CD8-positive, alpha-beta memory T cell (primary cell): ENCODE results near the gene RNU1-2. TPM values are rescaled to one million over a fixed set of nuclear protein-coding genes. Genes with fewer than 3 reads are reported as not detected.
"Not testable (repeated sequence)": the region's sequence is repeated elsewhere in the genome, so short reads cannot be mapped to it uniquely, and the experiment has no call there.

Experiments used
- CTCF ChIA-PET: fragments of 350-600 bp; sonication (Branson Sonifier 250); formaldehyde crosslinking; loops from one replicate; lab custom pipeline; 2021; ENCODE audit warnings: antibody characterized with exemption; lab: Charles Lee
- POLR2A ChIA-PET: fragments of 350-600 bp; sonication (Branson Sonifier 250); formaldehyde crosslinking; loops from one replicate; lab custom pipeline; 2021; ENCODE audit warnings: antibody characterized with exemption; lab: Charles Lee
- DNase-seq, 5 donors: peaks; one replicate each; pipeline versions ENCODE4 v3.0.0 to v3.0.0-alpha.2; 2020 to 2022; ENCODE audit warnings: mixed read lengths in 1 of 5
- H3K27ac ChIP-seq: one replicate; pipeline ENCODE4 v1.7.0; 2013; ENCODE audit warnings: low read depth, mild to moderate bottlenecking, low read length, moderate library complexity
- H3K27me3 ChIP-seq: 2 replicates; pipeline ENCODE4 v1.7.0; 2013; ENCODE audit warnings: low read length, mild to moderate bottlenecking; ENCODE audit not compliant: insufficient read depth, poor library complexity, severe bottlenecking
- H3K36me3 ChIP-seq: 2 replicates; pipeline ENCODE4 v1.7.0; 2013; ENCODE audit warnings: mild to moderate bottlenecking, low read length, moderate library complexity; ENCODE audit not compliant: insufficient read depth
- H3K4me1 ChIP-seq: 2 replicates; pipeline ENCODE4 v1.7.0; 2013; ENCODE audit warnings: mild to moderate bottlenecking, low read length, moderate library complexity; ENCODE audit not compliant: insufficient read depth
- H3K4me3 ChIP-seq: 2 replicates; pipeline ENCODE4 v1.7.0; 2013; ENCODE audit warnings: mild to moderate bottlenecking, low read length
- H3K9me3 ChIP-seq: 2 replicates; pipeline ENCODE4 v1.7.0; 2013; ENCODE audit warnings: mild to moderate bottlenecking, low read length
- H3K27ac Mint-ChIP-seq, 8 donors: one replicate each; pipeline ENCODE4 v1.8.0; 2020 to 2021; ENCODE audit warnings: mixed read lengths in 8 of 8, mild to moderate bottlenecking in 6 of 8, inconsistent platforms in 3 of 8, moderate library complexity in 3 of 8
- H3K27me3 Mint-ChIP-seq, 2 donors: one replicate each; pipeline ENCODE4 v1.8.0; 2020 to 2021; ENCODE audit warnings: mixed read lengths in 2 of 2, mild to moderate bottlenecking in 1 of 2, moderate library complexity in 1 of 2
- H3K36me3 Mint-ChIP-seq, 3 donors: one replicate each; pipeline ENCODE4 v1.8.0; 2020 to 2021; ENCODE audit warnings: mixed read lengths in 3 of 3, inconsistent platforms in 1 of 3, mild to moderate bottlenecking in 1 of 3
- H3K4me1 Mint-ChIP-seq, 3 donors: one replicate each; pipeline ENCODE4 v1.8.0; 2020 to 2021; ENCODE audit warnings: mixed read lengths in 3 of 3, inconsistent platforms in 1 of 3, mild to moderate bottlenecking in 1 of 3
- H3K4me3 Mint-ChIP-seq, 7 donors: one replicate each; pipeline ENCODE4 v1.8.0; 2020 to 2021; ENCODE audit warnings: mixed read lengths in 7 of 7, mild to moderate bottlenecking in 6 of 7, moderate library complexity in 4 of 7, inconsistent platforms in 2 of 7
- H3K9me3 Mint-ChIP-seq, 5 donors: one replicate each; pipeline ENCODE4 v1.8.0; 2020 to 2022; ENCODE audit warnings: mixed read lengths in 5 of 5, mild to moderate bottlenecking in 3 of 5, moderate library complexity in 2 of 5, inconsistent platforms in 1 of 5
- polyA plus RNA-seq: library from polyadenylated mRNA; unstranded; fragments of 300-500 nt; fragmentation: Illumina TruSeq; gene quantifications from one replicate; pipeline ENCODE4 v1.2.3, GENCODE V29; 2021
- total RNA-seq, 2 experiments: library from RNA; stranded (reverse); gene quantifications; one replicate each; pipeline ENCODE4 v1.2.3, GENCODE V29; 2021

Gene RNU1-2
- total and polyA plus RNA-seq, 3 experiments from 2014 or later, result 1,293 to 1,300 TPM; not detected in 1

- not testable (repeated sequence) for H3K36me3 ChIP-seq, H3K36me3 Mint-ChIP-seq
Measured at GRCh38 chr1:16868787-16869186, 27.0 kb upstream of the RNU1-2 start.

GRCh38 chr1:16869996-16870395 is 25.8 kb upstream of the RNU1-2 start:
- H3K27ac ChIP-seq, H3K4me1 Mint-ChIP-seq, POLR2A ChIA-PET, H3K27ac Mint-ChIP-seq, CTCF ChIA-PET, H3K4me3 ChIP-seq, H3K36me3 Mint-ChIP-seq, H3K9me3 Mint-ChIP-seq, H3K4me1 ChIP-seq, DNase-seq, H3K4me3 Mint-ChIP-seq, H3K27me3 ChIP-seq, H3K9me3 ChIP-seq, H3K36me3 ChIP-seq: not testable (repeated sequence)
- peaks cover 3 to 20% of the 10 kb centered on the region in 2 donors for H3K27me3 Mint-ChIP-seq

More at GRCh38 chr1:16868787-16869186, 27.0 kb upstream of the RNU1-2 start:
- DNase-seq, H3K27ac ChIP-seq, H3K4me3 Mint-ChIP-seq, H3K4me3 ChIP-seq, H3K4me1 ChIP-seq, H3K27me3 ChIP-seq, H3K27ac Mint-ChIP-seq, H3K4me1 Mint-ChIP-seq, H3K9me3 ChIP-seq, POLR2A ChIA-PET, CTCF ChIA-PET, H3K9me3 Mint-ChIP-seq: not testable (repeated sequence)
- H3K27me3 Mint-ChIP-seq, result peaks cover 5 to 18% of the 10 kb centered on the region in 2 donors

- H3K4me1 Mint-ChIP-seq, H3K4me1 ChIP-seq, H3K27ac ChIP-seq, H3K36me3 Mint-ChIP-seq, DNase-seq, CTCF ChIA-PET, H3K27me3 ChIP-seq, H3K9me3 Mint-ChIP-seq, H3K9me3 ChIP-seq, H3K4me3 ChIP-seq, H3K36me3 ChIP-seq, H3K27ac Mint-ChIP-seq, POLR2A ChIA-PET: not testable (repeated sequence)
- Mint-ChIP-seq H3K4me3 (peak overlapping the region in 4 of 7 donors; percentile 18 to 42 (median 26)), H3K27me3 (peaks cover 12 to 30% of the 10 kb centered on the region in 2 donors)
Measured at GRCh38 chr1:16871171-16871570, 24.6 kb upstream of the RNU1-2 start.

DNA sequence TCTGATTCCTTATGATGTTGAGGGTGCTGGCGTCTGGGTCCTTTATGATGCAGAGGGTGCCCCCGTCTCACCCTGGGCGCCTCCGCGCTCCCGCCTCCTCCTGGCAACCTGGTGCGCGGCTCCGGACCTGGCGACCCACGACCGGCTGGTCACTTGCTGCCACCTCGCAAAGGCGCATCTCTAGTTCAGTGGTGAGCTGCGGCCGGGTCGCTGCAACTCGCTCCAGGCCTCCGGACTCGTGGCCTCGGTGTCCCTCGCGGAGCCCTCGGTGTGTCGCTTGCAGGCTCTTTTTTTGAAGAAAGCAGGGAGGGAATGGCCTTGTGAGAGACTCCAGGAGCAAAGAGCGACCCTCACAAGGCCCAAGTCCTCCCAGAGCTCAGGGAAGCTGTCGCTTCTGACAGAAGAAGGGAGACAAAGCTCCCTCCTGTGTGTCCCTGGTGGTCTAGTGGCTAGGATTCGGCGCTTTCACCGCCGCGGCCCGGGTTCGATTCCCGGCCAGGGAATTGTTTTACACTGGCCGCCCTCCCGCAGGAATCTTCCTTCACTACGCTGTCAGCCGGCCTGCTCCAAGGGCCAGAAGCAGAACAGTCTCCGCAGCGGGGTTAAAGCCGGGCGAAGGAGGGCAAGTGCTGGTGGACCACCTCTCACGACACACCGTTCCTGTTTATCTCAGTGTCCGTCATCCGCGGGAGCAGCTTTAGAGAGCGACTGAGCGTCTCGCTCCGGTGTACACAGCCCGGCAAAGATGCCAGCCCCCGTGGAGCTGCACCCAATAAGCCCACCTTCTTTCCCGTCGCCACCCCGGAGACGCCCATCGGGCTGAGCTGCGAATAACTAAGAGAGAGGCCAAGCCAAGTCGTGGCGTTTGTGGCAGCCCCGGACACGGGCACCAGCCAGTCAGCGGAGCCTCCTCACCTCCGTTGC is 23.4 kb upstream of the RNU1-2 start:
- Mint-ChIP-seq H3K27me3 (peaks cover 15 to 39% of the 10 kb centered on the region in 2 donors), H3K4me3 (peak overlapping the region; percentile 70 to 88 (median 82))
- H3K9me3 ChIP-seq, H3K27ac ChIP-seq, H3K4me1 ChIP-seq, H3K27me3 ChIP-seq, H3K36me3 ChIP-seq, POLR2A ChIA-PET, H3K27ac Mint-ChIP-seq, H3K36me3 Mint-ChIP-seq, H3K4me3 ChIP-seq, H3K4me1 Mint-ChIP-seq, H3K9me3 Mint-ChIP-seq, CTCF ChIA-PET: not testable (repeated sequence)
- DNase-seq, result peak in 3 of 5 donors; percentile 21 to 54 (median 27)

DNA sequence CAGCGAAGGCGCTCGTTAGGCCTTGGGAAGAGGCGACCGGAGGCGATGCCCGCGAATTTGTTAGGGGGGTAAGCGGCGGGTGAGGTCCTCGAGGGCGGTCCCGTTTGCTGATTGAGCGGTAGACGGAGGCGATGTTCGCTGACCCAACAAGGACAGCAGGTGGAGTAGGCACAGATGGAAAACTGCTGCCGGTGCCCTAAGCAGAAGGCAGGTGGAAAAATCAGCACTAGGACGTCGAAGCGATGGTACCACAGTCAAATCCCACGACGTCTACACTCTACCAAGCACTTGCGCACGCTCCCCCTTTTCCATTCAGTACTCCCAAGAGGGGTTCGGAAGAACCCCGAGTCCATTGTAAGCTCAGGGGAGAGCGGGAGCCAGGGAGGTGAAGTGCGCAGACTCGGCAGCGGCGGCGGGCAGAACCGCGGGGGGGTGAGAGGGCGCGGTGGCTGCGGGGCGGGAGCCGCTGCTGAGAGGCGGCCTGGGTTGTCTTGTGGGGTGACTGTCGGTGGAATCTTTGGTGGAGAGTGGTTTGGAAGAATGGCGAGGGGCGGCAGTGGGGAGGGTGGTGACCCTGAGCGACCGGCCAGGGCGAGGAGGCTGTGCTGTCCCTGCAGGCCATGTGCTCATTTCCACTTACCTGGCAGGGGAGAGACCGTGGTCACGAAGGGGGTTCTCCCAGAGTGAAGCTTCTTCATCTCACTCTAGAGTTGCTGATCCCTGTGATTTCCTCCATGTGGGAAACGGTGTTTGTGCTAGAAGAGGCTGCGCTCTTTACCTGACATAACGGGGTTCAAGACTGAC is 22.5 kb upstream of the RNU1-2 start:
- DNase-seq, result peak; percentile 35 to 59 (median 49)

DNA sequence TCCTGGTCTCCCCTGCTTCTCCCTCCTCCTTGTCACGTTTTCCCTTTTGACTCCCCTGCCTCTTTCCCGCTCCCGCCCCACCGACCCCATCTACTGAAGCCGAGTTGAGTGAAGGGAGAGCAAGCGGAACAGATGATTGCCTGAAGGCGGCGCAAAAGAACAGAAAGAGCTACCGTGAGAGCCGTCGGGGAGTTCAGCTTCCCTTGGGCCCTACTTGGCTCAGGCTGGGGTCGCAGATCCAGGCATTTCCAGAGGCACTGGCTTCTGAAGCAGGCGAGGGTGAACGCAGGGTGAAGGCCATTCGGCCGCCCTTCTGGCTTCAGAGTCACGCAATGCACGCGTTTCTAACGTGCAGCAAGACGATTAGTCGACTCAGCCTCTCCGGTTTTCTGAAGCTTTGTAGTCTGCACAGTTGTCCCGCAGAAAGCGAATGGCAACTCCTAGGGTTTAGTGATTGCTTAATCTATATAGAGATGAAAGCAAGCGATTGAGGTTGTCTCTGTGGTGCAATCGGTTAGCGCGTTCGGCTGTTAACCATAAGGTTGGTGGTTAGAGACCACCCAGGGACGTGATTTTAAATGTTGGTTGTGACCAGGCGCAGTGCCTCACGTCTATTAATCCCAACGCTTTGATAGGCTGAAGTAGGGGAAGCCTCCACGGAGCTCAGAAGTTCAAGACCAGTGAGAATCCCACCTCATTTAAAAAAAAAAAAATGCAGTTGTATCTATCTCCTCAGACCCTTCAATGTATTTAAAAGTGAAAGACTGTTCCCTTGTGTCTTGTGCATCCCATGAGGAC is 20.6 kb upstream of the RNU1-2 start:
- not testable (repeated sequence) for H3K4me1 Mint-ChIP-seq, H3K9me3 ChIP-seq

More for the DNA sequence above, 22.5 kb upstream of the RNU1-2 start:
- Mint-ChIP-seq H3K4me3 (peak overlapping the region; percentile 70 to 88 (median 82)), H3K27me3 (peaks cover 15 to 39% of the 10 kb centered on the region in 2 donors), H3K27ac (peak overlapping the region in 2 of 8 donors; percentile 32 to 85)
- H3K4me1 ChIP-seq, H3K9me3 Mint-ChIP-seq, H3K36me3 ChIP-seq, CTCF ChIA-PET, H3K4me1 Mint-ChIP-seq, H3K27ac ChIP-seq, H3K4me3 ChIP-seq, H3K36me3 Mint-ChIP-seq, H3K27me3 ChIP-seq, H3K9me3 ChIP-seq: not testable (repeated sequence)
- POLR2A ChIA-PET, result interaction anchor here (0.6 kb wide), 1 partner anchor 365 kb away, joined by 5 read pairs; no protein-coding TSS in a partner anchor

GRCh38 chr1:16881742-16882141 is 14.0 kb upstream of the RNU1-2 start:
- H3K27ac ChIP-seq, H3K27me3 ChIP-seq, H3K9me3 ChIP-seq, H3K36me3 ChIP-seq, H3K27ac Mint-ChIP-seq, H3K4me3 Mint-ChIP-seq, H3K4me1 Mint-ChIP-seq, DNase-seq, H3K36me3 Mint-ChIP-seq, H3K9me3 Mint-ChIP-seq, H3K4me1 ChIP-seq, H3K4me3 ChIP-seq, CTCF ChIA-PET, POLR2A ChIA-PET: not testable (repeated sequence)
- H3K27me3 Mint-ChIP-seq, result peaks cover 25 to 43% of the 10 kb centered on the region in 2 donors

More for the DNA sequence above, 20.6 kb upstream of the RNU1-2 start:
- H3K27me3 ChIP-seq, H3K27ac Mint-ChIP-seq, H3K9me3 Mint-ChIP-seq, POLR2A ChIA-PET, H3K27ac ChIP-seq, H3K4me1 ChIP-seq, H3K36me3 Mint-ChIP-seq, H3K36me3 ChIP-seq, CTCF ChIA-PET, DNase-seq, H3K4me3 ChIP-seq: not testable (repeated sequence)
- Mint-ChIP-seq H3K4me3 (peak overlapping the region in 4 of 7 donors; percentile 27 to 53 (median 42)), H3K27me3 (peaks cover 28 to 50% of the 10 kb centered on the region in 2 donors)
